Transverse colon (tissue), 4 donors: ENCODE measurements around the gene NWD2. TPM values are rescaled to one million over a fixed set of nuclear protein-coding genes. Genes with fewer than 3 reads are reported as not detected.

Experiments
- DNase-seq: peaks from one replicate; pipeline ENCODE4 v3.0.0-alpha.2; 2019
- H3K27ac ChIP-seq, 4 donors: fragments of 200-600 bp; sonication (generic); 2 replicates each; pipeline ENCODE4 v1.5.1; 2016 to 2018; ENCODE audit warnings: inconsistent platforms in 4 of 4
- H3K27me3 ChIP-seq: fragments of 200-600 bp; sonication (generic); 2 replicates; pipeline ENCODE4 v1.5.1; 2017; ENCODE audit warnings: inconsistent platforms
- H3K36me3 ChIP-seq, 4 donors: fragments of 200-600 bp; sonication (generic); 2 replicates each; pipeline ENCODE4 v1.5.1; 2017 to 2019; ENCODE audit warnings: inconsistent platforms in 4 of 4
- H3K4me1 ChIP-seq, 4 donors: fragments of 200-600 bp; sonication (generic); 2 replicates each; pipeline ENCODE4 v1.5.1; 2017 to 2020; ENCODE audit warnings: inconsistent platforms in 4 of 4
- H3K4me3 ChIP-seq, 4 donors: fragments of 200-600 bp; sonication (generic); 1 replicate in 1 of 4; 2 replicates in 3 of 4; pipeline versions ENCODE4 v1.5.1 to v1.6.1; 2017 to 2019; ENCODE audit warnings: inconsistent platforms in 4 of 4
- H3K9me3 ChIP-seq, 2 donors: fragments of 200-600 bp; sonication (generic); 2 replicates each; pipeline ENCODE4 v1.5.1; 2017 to 2019; ENCODE audit warnings: inconsistent platforms in 2 of 2
- CTCF ChIP-seq, 5 experiments: fragments of 200-600 bp in 3 of 5; fragments of 450-650 bp in 2 of 5; sonication (generic) in 3 of 5; IDR thresholded peaks; 1 replicate in 2 of 5; 2 replicates in 3 of 5; pipeline ENCODE4 v1.5.1; 2016 to 2017; ENCODE audit warnings: antibody characterized with exemption in 5 of 5, inconsistent platforms in 3 of 5, mild to moderate bottlenecking in 2 of 5, moderate library complexity in 1 of 5
- EP300 ChIP-seq: sonication (generic); formaldehyde crosslinking; IDR thresholded peaks from one replicate; pipeline ENCODE4 v1.6.1; 2017; ENCODE audit warnings: antibody characterized with exemption, low read depth
- POLR2A ChIP-seq: fragments of 450-650 bp; IDR thresholded peaks from one replicate; pipeline ENCODE4 v1.6.1; 2016; ENCODE audit warnings: antibody characterized with exemption, mild to moderate bottlenecking, moderate library complexity
- POLR2AphosphoS5 ChIP-seq, 3 donors: sonication (generic); formaldehyde crosslinking; IDR thresholded peaks; one replicate each; pipeline ENCODE4 v1.6.1; 2016; ENCODE audit warnings: antibody characterized with exemption in 3 of 3
- WGBS, 2 donors: methylation state at CpG; one replicate each; pipeline ENCODE4 v1.1.5; 2018; ENCODE audit warnings: low coverage in 1 of 2; 5-methylcytosine and 5-hydroxymethylcytosine counted together
- in situ Hi-C, 4 donors: fragments of 200-750 bp; cut with MboI; loops; one replicate each; pipeline versions ENCODE4 v1.15.0 to v1.15.1; 2017; ENCODE audit warnings: low sequenced_read_pairs in 3 of 4, low pct_ligation_motif_present in 1 of 4, low pct_unique_long_range_greater_than_20kb in 1 of 4
- intact Hi-C: fragments of 100-400 bp; cut with DNase I; formaldehyde crosslinking; loops from one replicate; pipeline ENCODE4 v1.15.1; 2023; ENCODE audit warnings: low total_unique reads
- total RNA-seq, 4 donors: library from RNA; depleted of rRNA; stranded (reverse); fragments of >200 nt; gene quantifications; one replicate each; pipeline ENCODE4 v1.1.0, GENCODE V29; 2016

Gene NWD2
- total RNA-seq, 4 donors from 2014 or later, result 0.48 to 0.55 TPM; not detected in 2

GRCh38 chr4:37471971-37472370 lies 227.4 kb downstream of the NWD2 start:
- TF ChIP-seq POLR2A (no peak), POLR2AphosphoS5 (IDR thresholded peaks at IDR 0.05) (no peak), EP300 (no peak), CTCF (IDR thresholded peaks at IDR 0.05) (no peak)
- Histone ChIP-seq H3K27me3 (no peaks in the 10 kb centered on the region), H3K9me3 (no peaks in the 10 kb centered on the region), H3K4me3 (no peak overlapping the region), H3K27ac (peak overlapping the region in 2 of 4 donors; percentile 32 to 34), H3K4me1 (peaks cover 0 to 33% (median 11%) of the 10 kb centered on the region in 4 donors), H3K36me3 (no peaks in the 10 kb centered on the region)
- in situ Hi-C loops, result no loop called here
- 39 to 45% methylated on average over 5 of the region's 5 CpGs for WGBS, 2 donors
- DNase-seq, result peak; percentile 26
- intact Hi-C loops, result no loop called here

- no peaks in the 10 kb centered on the region for H3K36me3 ChIP-seq
- TF ChIP-seq EP300, result no peak
- no peak for TF ChIP-seq POLR2A
- TF ChIP-seq POLR2AphosphoS5 (IDR thresholded peaks at IDR 0.05), result no peak
- no peak for TF ChIP-seq CTCF (IDR thresholded peaks at IDR 0.05)
- 86 to 98% methylated on average over 2 of the region's 2 CpGs for WGBS, 2 donors
- H3K27ac ChIP-seq, result no peak overlapping the region
- in situ Hi-C loops (no loop called here), intact Hi-C loops (no loop called here)
- DNase-seq, result no peak
- no peak overlapping the region for H3K4me3 ChIP-seq
- peaks cover 0 to 33% (median 11%) of the 10 kb centered on the region in 4 donors for H3K4me1 ChIP-seq
- no peaks in the 10 kb centered on the region for H3K27me3 ChIP-seq
- no peaks in the 10 kb centered on the region for H3K9me3 ChIP-seq
Observed at GRCh38 chr4:37473807-37474206, 229.3 kb downstream of the NWD2 start.

- in situ Hi-C loops (no loop called here), intact Hi-C loops (no loop called here)
- no peak overlapping the region for H3K4me3 ChIP-seq
- H3K36me3 ChIP-seq, result no peaks in the 10 kb centered on the region
- peaks cover 0 to 22% (median 11%) of the 10 kb centered on the region in 4 donors for H3K4me1 ChIP-seq
- no peaks in the 10 kb centered on the region for H3K9me3 ChIP-seq
- TF ChIP-seq POLR2AphosphoS5 (IDR thresholded peaks at IDR 0.05) (no peak), CTCF (IDR thresholded peaks at IDR 0.05) (no peak), POLR2A (no peak), EP300 (no peak)
- peak overlapping the region in 1 of 4 donors; percentile 10 for H3K27ac ChIP-seq
- 27% methylated on average over 1 of the region's 1 CpG; no CpG with 5 or more reads in 1 of the 2 donors for WGBS, 2 donors
- no peak for DNase-seq
- H3K27me3 ChIP-seq, result no peaks in the 10 kb centered on the region
Observed at GRCh38 chr4:37475087-37475486, 230.5 kb downstream of the NWD2 start.

- H3K4me1 ChIP-seq, result peaks cover 0 to 17% (median 8%) of the 10 kb centered on the region in 4 donors
- no peaks in the 10 kb centered on the region for H3K36me3 ChIP-seq
- H3K27me3 ChIP-seq, result no peaks in the 10 kb centered on the region
- in situ Hi-C loops, result no loop called here
- H3K9me3 ChIP-seq, result no peaks in the 10 kb centered on the region
- no peak for DNase-seq
- no peak for TF ChIP-seq CTCF (IDR thresholded peaks at IDR 0.05)
- no peak overlapping the region for H3K4me3 ChIP-seq
- H3K27ac ChIP-seq, result no peak overlapping the region
- 68 to 92% methylated on average over 1 of the region's 1 CpG for WGBS, 2 donors
- intact Hi-C loops, result no loop called here
Observed at GRCh38 chr4:37475776-37476175, 231.2 kb downstream of the NWD2 start.
